Activated CD8-positive, alpha-beta memory T cell treated with anti-CD3 and anti-CD28 coated beads, Interleukin-2, amount 50 U/mL, for 24 hours (primary cell): ENCODE measurements around the gene CPPED1.

Experiments
- DNase-seq: peaks from one replicate; pipeline ENCODE4 v3.0.0-alpha.2; 2020; ENCODE audit errors: extremely low read depth

CPPED1 gene

GRCh38 chr16:12646490-12647274 is 157.0 kb downstream of the CPPED1 start:
- no peak for DNase-seq

GRCh38 chr16:12646098-12646489 is 157.6 kb downstream of the CPPED1 start:
- no peak for DNase-seq

DNA sequence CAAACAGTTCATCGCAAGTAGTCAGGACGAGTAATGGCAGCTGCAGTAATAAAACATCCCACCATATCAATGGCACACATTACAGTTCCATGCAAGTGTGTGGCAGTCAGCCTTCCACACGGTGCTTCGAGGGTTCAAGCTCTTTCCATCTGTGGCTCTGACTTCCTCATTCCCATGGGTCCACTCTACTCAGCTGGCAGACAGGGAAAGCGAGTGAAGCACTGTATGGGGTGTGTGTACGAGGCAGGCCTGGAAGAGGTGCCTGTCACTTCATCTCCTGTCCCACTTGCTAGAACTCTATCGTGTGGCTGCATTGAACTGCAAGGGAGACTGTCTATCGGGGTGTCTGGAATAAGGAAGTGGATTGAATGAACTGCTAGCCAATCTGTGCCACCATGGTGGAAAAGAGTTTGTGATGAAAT is 160.6 kb downstream of the CPPED1 start:
- no peak for DNase-seq

DNA sequence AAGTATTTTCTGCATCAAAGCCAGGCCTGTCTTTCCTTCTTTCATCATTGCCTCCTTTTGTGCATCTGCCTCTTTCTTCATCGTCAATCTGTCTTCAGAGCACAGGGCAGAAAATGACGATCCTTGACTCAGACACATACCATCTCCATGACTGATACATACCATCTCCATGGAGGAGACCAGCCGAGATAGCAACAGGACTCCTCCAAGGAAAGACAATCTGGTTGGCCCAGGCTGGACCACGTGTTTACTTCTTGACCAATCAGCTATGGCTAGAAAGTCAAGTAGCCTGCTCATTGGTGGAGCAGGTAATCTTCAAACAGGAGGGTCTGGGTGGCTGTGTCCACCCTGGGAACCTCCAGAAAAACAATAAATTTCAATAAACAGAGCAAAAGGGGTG is 164.6 kb downstream of the CPPED1 start:
- no peak for DNase-seq

DNA sequence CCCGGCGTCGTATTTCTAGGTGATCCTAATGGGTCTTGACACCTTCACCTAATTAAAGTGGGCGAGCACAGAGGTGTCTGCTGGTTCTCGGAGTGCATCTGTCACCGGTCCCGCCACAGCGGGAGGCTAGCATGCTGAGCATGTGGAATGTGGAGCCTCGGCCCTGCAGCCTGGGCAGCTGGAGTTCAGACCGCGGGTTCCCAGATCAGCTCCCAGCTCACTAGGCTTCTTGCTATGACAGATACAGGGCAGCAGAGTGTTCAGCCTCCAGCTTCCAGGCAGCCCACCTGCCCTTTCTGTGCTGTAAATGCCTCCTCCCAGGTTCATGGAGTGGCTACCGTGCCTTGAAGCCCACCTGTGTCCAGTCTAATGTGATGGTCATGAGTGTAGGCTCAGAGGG is 166.7 kb downstream of the CPPED1 start:
- no peak for DNase-seq

DNA sequence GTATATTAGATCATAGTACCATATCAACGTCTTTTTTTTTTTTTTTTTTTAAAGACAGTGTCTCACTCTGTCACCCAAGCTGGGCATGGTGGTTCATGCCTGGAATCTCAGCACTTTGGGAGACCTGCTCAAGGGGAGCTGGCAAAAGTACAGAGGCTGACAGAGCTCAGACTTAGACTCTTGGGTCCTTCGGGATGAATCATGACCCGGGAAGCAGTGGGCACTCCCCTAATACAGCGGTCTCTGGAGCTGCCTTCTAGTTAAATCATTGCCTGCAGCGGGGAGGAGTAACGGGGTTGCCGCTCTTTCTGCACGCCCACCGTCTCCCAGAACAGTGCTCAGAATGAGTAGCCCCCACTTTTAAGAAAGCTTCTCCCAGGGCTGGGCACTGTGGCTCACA is 174.4 kb downstream of the CPPED1 start:
- no peak for DNase-seq

DNA sequence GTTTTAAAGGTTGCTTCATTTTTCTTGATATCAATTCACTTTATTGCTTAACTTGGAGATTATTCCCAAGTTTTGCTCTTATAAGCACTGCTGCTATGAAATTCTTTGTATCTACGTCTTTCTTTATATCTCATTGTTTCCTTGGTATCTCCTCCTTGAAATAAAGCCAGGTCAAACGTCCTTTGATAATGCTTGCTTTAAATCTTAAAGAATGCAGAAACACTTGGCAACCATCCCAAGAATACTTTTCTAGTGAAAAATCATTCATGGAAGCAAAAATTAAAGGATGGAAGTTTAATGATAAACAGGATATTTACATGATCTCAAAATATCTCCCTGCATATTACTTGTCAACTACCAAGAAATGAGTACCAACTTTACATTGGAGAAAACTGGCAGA is 175.2 kb downstream of the CPPED1 start:
- no peak for DNase-seq

- no peak for DNase-seq
Measured at GRCh38 chr16:12627394-12627793, 176.3 kb downstream of the CPPED1 start.

- DNase-seq: no peak
Measured at GRCh38 chr16:12626411-12626810, 177.3 kb downstream of the CPPED1 start.

GRCh38 chr16:12625716-12626115 is 178.0 kb downstream of the CPPED1 start:
- no peak for DNase-seq

- no peak for DNase-seq
Measured at GRCh38 chr16:12625068-12625467, 178.6 kb downstream of the CPPED1 start.

GRCh38 chr16:12620150-12620549 is 183.5 kb downstream of the CPPED1 start:
- no peak for DNase-seq

- no peak for DNase-seq
Measured at GRCh38 chr16:12618515-12618914, 185.2 kb downstream of the CPPED1 start.

- DNase-seq: no peak
Measured at GRCh38 chr16:12617401-12617819, 186.3 kb downstream of the CPPED1 start.

GRCh38 chr16:12614662-12615278 is 188.9 kb downstream of the CPPED1 start:
- DNase-seq: no peak

DNA sequence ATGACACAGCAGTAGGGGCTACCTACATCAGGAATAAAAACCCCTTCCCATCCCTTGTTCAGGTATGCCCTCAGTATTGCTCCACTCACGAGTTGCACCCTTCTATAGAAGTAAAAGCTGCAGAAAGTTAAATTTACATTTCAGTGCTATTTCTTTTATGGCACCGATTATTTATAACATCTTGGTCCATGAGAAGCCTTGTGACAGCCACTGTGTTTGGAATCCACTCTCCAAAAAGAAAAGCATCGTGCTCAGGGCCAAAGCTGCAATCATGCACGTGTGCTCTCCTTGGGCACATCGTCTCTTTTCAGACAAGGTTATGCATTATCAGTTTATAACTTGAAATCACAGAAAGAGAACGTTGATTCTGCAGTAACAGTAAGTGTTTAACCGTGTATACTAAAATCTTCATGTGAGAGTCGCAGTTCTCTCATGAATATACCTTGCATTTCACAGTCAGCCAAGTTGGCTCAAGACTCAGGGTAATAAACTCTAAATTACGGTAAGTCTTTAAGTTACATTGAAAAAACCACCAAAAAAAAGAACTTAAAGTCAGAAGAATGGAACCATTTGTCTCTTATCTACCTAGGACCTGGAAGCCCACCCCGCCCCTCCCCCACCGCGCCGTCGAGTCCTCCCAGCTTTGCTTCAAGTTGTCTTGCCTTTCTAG is 189.6 kb downstream of the CPPED1 start:
- DNase-seq: no peak

GRCh38 chr16:12613131-12613991 is 190.3 kb downstream of the CPPED1 start:
- no peak for DNase-seq

GRCh38 chr16:12612598-12613101 is 191.0 kb downstream of the CPPED1 start:
- no peak for DNase-seq

- DNase-seq: no peak
Measured at GRCh38 chr16:12611916-12612597, 191.6 kb downstream of the CPPED1 start.

- DNase-seq: no peak
Measured at GRCh38 chr16:12611006-12611477, 192.6 kb downstream of the CPPED1 start.
